ENCODE measurements around the gene HAPLN3. TPM values are rescaled to one million over a fixed set of nuclear protein-coding genes. Genes with fewer than 3 reads are reported as not detected.

Gene HAPLN3
- total RNA-seq, 1 experiment from 2014 or later = 3.2 TPM

DNA sequence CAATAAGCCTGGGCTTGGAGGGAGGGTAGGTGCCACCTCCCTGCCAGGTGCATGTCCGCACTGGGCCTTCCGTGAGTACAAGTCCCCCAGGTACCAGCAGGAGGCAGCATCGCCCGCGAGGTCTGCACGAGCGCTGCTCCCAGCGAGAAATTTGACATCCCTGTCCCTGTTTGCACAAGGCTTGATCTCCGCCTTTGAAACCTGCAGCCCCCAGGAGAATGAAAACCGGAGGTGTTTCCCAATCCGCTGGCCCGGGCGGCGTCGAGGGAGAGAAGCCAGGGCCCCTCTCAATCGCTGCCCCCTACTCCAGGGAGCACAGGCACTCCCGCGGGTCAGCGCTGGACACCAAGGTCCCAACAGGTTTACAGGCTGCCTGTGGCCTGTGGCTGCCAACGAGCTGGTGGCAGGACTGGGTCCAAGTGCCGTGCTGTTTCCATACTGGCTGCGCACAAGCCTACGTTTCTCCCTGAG, 961 bp downstream of the HAPLN3 start:
- DNase-seq (ENCODE audit: low read depth) = peak; percentile 33

DNA sequence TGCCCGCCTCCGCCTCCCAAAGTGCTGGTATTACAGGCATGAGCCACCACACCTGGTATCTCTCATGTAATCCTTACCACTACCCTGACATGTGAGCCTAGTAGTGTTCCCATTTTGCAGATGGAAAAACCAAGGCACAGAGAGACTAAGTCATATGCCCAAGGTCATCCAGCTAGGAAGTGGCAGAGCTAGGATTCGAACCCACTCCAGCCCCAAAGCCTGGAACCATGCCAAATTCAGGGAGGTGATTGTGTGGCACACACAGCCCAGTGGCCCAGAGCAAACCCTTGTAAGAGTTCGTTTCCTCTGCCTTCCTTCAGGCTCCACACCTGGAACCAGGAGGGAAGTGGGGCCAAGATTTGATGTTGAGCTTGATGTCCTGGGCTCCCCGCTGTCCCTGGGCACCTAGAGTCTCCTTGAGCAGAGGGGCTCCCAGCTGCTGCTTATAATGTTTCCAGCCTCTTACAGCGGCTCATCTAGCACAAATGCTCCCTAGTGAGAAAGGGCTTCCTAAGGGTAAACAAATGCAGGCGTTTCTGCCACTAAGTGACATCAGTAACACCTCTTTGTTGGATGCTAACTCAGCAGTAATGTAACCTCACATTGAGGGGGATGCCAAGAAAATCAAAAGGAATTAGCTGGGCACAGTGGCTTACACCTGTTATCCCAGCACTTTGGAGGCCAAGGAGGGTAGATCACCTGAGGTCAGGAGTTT, 3.6 kb downstream of the HAPLN3 start:
- DNase-seq (ENCODE audit: low read depth) = no peak

DNA sequence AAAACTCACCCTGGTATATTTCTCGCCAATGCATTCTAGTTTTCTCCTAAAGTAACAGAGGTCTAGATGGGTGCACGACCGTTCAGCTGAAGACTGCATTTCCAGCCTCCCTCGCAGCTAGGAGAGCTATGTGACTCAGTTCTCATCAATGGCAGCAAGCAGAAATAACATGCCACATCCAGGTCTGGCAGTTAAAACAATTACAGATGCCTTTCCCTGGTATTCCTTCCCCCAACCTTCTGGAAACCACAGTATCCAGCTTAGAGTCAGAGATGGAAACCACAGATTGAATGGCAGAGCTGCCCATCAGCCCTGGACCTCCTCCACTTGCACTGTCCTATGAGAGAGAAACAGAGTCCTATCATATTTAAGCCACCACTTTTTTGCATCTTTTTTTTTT, 4.8 kb downstream of the HAPLN3 start:
- DNase-seq (ENCODE audit: low read depth) = peak; percentile 84

DNA sequence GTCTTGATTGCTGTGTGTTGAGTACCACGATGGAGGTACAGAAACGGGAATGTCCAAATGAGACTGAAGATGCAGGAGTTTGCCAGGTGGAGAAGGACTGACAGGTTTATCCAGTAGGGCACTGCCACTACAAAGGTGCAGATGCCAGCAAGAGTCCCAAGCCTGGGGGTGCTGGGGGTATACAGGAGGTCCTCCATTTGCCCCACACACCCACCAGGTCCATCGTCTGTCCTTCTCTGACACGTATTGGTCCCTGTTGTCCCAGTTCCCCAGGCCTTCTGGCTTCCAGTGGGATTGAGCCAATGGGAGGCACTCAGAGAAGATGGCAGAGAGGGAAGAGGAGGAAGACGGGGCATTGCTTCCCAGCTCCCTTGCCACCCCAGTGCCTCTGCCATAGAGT, 6.6 kb downstream of the HAPLN3 start:
- no peak for DNase-seq (ENCODE audit: low read depth)

DNA sequence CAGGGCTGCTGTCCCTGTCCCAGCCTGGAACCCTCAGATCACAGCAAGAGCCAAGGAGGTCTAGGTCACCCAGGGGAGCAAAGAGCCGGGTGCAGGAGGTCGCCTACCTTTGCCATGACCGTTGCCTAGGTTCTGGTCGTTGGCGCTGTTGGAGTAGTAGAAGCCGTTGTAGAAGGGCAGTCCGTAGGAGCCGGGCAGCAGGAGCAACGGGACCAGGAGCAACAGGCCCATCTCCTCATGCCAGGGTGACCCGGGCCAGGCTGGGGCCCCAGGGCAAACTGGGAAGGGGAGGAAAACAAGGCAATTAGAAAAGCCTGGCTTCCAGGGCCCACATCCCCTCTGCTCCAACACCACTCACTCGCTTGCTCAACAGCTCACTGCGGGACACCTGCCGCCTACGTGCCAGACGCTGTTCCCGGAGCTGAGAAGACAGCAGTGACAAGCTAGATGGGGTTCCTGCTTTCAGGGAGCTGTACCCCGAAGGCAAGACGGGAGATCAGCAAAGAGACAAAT, 8.2 kb downstream of the HAPLN3 start:
- DNase-seq (ENCODE audit: low read depth) = no peak

DNA sequence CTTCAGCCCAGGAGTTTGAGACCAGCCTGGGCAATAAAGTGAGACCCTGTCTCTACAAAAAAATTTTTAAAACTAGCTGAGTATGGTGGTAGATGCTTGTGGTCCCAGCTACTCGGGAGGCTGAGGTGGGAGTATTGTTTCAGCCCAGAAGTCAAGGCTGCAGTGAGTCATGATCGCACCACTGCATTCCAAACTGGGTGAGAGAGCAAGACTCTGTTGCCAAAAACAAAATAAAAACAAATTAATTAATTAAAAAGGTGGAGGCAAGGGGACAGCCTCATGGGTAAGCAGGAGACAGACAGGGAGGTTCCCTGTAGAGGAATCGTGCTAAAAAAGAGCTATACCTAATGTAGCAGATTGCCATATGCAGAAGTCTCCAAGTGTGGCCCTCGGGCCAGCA, 12.6 kb downstream of the HAPLN3 start:
- DNase-seq (ENCODE audit: low read depth) = peak; percentile 68

DNA sequence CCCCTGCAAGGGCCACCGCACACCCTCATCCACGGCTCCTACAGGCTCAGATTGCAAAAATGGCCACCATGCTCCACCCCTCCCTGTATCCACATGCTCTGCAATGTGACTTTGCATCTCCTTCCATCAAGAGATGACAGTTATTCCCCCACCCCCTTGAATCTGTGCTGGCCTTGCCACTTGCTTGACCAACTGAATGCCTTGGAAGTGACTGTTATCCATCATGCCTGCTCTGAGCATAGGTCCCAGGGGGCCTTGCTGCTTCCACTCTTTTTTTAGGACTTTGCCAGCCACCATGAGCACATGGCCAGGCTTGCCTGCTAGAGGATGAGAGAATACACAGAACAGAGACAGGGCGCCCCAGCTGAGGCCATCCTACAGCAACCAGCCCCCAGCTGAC, 13.6 kb downstream of the HAPLN3 start:
- peak; percentile 18 for DNase-seq (ENCODE audit: low read depth)

DNA sequence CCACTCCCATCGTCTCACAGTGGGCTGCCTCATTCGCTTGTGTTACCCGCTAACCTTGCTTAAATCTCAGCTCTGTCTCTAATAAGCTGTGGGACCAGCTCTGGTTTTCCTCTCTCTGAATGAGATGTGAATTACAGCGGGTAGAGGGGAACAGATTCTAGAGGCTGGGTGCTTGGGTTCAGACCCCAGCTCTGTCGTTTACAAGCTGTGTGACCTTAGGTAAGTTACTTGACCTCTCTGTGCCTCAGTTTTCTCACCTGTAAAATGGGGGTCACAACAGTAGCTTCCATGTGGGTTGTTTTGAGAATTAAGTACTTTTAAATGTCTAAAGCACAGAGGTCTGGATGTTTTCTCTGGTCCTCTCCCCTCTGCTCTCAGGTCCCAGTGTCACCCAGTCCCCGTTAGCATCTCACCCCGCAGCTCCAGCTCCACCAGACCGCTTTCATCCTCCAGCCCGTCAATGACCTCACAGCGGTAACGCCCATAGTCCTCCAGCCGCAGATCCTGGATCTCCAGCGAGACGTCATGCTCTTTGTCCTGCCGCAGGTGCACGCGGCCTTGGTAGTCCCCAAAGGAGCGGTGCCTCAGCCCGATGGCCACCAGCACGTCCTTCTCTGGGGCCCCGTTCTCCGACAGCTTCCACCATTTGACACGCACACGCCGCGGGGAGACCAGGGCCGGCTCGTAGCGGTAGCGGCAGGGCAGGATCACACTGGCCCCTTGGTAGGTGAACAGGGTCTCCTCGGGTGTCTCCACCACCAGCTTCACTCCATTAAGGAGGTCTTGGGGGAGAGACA, 14.2 kb downstream of the HAPLN3 start:
- no peak for DNase-seq (ENCODE audit: low read depth)

DNA sequence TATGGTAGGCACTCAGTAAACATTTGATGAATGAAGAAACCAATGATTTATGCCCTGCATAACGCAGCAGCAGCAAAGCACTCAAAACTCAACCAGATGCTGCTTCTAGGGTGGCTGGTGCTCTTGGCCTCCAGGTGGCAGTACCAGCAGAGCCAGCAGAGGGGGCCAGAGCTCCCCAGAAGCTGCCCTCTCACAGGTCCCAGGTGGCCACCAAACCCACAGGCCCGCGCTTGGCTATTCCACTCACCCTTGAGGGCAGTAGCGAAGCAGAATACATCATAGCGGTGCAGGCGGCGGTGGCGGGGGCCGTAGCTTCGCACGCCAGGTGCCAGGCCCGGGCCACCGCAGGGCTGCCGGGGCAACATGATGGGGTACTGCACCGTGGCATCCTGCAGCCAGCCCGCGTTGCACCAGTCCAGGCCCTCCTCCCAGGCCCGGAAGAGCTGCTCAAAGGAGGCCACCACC, 16.6 kb downstream of the HAPLN3 start:
- DNase-seq (ENCODE audit: low read depth) = peak; percentile 70

DNA sequence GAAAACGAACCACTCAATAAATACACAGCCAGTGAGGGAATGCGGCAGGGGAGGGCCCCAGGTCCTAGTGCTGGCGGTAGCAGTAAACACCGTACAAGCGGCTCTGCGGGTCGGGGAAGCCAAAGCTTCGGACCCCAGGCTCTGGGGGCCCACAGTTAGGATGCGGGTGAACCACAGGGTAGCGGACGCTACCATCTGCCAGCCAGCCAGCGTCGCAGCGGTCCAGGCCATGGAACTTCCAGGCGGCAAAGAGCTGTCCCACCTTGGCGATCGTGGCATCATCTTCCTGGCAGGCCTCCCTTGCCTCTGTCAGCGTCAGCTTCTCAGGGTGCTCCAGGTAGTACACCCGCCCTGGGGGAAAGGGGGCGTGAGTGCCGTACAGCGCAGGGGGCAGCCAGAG, 17.4 kb downstream of the HAPLN3 start:
- no peak for DNase-seq (ENCODE audit: low read depth)

DNA sequence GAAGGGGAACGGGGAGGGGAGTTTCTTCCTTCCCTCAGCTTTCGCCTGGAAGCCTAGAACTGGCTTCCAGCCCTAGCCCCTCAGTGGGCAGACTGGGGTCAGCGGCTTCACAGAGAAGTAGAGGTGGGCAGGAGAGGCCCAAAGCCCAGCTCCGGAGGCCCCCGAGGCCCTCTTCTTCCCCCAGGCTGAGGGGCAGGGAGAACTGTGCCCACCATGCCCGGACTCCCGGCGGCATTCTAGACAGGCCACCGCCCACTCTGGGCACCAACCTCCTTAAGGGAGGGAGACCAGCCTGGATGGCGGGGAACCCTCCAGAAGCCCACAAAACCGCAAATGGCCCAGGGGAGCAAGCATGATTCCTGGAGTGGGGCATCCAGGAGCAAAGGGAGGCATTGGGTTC, 17.9 kb downstream of the HAPLN3 start:
- DNase-seq (ENCODE audit: low read depth) = no peak

DNA sequence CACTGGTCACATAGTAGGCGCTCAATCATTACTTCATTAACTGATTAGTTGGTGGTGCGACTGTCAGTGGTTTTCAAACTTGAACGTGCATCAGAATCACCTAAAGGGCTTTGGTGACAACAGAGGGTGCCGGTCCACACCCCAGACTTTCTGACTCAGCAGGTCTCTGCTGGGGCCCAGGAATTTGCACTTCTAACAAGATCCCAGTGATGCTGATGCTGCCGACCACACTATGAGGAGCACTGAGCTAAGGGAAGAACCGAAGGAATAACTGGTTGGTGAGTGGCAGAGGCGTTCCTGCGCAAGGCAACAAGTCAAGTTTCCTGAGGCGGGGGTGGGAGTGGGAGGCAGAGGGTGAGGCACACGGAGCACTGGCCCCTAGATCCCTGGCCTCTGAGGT, 18.8 kb downstream of the HAPLN3 start:
- DNase-seq (ENCODE audit: low read depth) = no peak

DNA sequence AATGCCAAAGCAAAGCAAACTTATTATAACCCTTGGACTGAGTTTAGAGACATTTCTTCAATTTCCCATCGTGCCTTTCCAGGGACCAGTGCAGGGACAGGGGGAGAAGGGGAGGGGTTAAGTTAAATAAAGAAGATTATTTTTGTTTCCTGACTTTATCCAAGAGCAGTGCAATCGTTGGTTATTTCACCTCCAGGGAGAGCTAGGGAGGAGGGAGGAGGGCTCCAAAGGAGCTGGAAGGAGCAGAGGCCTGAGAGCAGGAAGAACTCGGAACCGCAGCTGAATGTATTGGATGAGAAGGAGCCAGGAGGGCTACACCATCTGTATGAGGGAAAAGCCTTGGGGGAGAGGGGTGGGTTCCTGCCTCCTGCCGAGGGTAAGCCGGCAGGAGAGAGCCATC, 20.7 kb downstream of the HAPLN3 start:
- no peak for DNase-seq (ENCODE audit: low read depth)

DNA sequence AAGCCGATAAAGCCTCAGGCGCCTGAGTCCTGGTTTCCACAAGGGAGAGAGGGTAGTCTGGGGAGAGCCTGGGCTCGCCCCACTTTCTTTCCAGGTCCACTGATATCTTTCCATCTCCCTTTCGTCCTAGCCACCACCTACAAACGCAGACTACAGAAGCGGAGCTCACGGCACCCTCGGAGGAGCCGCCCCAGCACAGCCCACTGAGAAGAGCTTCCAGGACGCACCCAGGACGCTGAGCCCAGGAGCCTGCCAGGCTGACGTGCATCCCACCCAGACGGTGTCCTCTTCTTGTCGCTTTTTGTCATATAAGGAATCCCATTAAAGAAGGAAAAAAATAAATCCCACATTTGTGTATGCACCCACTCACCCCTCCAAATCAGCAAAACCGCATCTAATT, 21.1 kb downstream of the HAPLN3 start:
- DNase-seq (ENCODE audit: low read depth) = no peak

DNA sequence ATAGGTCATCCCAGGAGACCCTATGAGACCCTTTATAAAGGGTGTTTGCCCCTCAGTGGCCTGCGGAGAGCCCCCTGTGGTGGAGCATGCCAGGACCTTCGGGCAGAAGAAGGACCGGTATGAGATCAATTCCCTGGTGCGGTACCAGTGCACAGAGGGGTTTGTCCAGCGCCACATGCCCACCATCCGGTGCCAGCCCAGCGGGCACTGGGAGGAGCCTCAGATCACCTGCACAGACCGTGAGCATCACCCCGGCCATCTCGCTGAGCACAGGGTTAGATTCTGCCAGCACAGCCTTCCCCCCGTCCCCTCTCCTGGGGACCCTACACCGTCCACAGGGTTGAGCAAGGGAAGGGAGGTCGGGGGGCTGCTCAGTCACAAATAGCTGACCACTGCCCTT, 21.6 kb downstream of the HAPLN3 start:
- no peak for DNase-seq (ENCODE audit: low read depth)

DNA sequence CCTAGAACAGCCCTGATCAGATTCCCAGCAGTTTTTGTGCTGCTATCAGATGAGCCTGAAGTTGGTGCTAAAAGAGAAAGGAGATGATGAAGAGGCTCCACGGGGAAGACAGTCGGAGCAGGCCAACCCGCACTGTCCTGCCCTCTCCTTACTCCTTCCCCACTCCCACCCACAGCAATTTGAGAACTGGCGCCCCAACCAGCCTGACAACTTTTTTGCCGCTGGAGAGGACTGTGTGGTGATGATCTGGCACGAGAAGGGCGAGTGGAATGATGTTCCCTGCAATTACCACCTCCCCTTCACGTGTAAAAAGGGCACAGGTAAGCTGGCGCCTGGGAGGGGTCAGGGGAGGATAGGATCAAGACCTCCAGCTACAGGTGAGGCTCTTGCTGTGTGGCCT, 22.6 kb downstream of the HAPLN3 start:
- DNase-seq (ENCODE audit: low read depth) = no peak

DNA sequence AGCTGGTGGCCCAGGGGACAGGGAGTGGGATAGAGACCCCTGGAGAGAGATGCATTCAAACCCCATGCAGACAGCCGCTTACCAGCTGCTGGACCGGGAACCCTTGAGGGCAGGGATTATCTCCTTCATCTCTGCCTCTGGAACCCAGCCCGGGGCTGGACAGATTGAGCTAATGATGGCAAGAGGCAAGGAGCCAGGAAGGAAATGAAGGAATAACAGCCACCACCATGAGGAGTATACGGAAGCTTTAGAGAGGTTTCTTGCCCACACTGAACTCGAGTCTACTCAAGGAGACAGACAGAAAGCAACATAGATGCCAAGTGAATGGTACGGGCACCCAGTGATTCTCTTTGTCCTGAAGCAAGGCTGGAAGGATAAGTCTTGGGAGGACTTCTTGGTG, 23.2 kb downstream of the HAPLN3 start:
- peak; percentile 15 for DNase-seq (ENCODE audit: low read depth)

DNA sequence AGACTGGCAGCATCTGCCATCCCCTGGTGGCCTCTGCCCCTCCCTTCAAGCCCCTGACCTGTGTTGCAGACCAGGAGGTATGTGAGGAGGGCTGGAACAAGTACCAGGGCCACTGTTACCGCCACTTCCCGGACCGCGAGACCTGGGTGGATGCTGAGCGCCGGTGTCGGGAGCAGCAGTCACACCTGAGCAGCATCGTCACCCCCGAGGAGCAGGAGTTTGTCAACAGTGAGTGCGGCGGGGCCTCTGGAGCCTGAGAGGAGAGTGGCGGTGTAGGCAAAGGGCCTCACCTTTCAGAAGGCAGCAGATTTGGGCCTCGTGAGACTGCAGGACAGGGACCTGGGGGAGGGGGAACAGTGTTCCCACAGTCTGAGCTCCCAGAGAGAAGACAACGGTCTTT, 24.0 kb downstream of the HAPLN3 start:
- DNase-seq (ENCODE audit: low read depth) = no peak

DNA sequence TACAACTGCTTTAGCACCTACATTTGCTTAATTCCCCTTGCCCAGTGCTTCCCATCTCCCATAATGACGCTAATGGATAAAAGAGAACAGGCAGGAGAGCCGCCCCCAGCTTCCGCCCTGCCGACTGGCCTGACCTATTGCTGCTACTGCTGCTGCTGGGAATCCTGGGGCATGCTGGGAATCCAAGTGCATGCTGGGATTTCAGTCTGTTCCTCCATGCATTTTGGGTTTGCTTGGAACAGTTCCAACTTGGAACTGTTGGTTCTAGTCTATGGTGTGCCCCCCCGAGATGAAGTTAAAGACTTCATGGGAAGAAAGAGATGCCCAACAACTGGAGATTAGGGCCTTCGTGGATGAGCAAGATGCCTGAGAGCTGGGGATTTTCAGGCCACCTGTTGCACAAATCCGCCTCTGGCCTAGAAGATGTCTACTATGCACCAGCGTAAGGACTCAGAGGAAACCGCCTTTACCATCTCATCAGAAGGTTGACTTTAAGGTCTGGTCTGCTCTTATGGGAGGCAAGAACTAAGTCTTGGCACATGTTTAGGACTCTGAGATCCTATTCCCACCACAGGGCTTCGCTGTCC, 29.0 kb downstream of the HAPLN3 start:
- DNase-seq (ENCODE audit: low read depth) = no peak

DNA sequence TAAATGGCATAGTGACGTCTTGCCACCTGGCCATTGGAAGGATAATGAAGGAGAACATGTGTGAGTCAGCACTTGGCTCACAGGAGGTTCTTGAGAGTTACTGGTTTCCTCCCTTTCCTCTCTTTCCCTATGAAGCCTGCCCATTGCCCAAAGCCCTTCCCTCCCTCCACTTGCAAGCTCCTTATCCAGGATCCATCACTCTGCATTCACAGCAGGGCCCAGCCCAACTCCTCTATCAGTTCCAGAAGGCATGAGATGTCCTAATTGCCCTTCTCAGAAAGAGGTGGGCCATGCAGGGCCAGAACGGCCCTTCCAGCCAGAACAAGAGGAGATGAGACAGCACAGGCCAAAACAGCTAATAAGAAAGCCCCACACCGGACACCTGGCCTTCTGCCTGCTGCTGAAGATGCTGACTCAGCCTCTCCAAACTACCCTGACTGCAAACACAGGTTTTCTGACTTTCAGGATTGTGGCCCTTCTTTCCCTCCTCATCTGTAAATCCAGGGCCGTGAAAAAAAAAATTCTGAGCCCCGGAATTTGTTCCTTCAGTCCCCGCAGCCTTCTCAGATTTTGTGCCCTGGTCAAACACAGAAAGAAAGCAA, 29.7 kb downstream of the HAPLN3 start:
- no peak for DNase-seq (ENCODE audit: low read depth)

DNA sequence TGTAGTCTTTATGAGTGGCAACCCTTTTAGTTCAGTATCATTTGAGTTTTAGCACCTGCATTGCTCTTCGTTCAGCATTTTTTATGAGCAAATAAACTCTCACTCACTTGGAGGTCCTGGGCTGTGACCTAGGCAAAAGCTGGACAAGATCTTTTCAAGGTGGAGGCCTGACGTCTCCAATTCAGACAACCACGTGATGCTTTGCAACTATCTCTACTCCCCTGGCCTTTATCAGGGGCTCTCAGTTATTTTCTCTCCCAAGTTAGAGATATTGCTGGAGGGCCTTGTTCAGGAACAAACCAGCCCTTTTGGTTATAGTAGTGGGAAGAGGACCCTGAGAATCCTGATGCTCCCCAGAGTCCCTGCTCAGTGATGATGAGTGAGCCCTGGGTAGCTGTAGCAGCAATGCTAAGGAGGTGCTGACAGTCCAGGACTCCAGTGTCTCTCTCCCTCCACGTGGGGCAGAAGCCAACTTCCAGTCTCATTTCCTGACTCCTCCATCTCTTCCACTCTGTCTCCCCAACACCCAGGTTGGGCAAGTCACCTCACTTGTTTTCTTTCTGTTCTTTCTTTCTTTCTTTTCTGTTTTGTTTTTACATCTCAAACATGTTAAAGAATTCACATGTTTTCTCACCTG, 30.4 kb downstream of the HAPLN3 start:
- no peak for DNase-seq (ENCODE audit: low read depth)

DNA sequence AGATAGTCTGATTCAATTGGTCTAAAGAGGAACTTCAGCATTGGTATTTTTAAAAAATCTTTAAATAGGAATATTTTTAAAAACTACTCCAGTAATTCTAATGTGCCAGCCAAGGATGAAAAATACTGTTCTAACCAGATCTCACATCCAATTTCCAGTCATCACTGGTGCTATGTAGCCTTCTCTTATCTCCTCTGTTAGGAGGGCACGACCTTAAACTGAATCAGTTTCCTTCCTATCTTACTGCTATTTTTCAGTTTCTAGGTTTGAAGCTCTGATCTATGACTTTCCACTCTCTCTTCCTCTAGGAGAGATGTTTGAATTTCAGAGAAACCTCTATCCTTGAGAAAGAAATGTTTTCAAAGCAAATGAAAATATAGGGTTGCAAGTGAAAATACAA, 31.9 kb downstream of the HAPLN3 start:
- DNase-seq (ENCODE audit: low read depth) = no peak

All from M059J (cell line).